Prostate gland (tissue), 2 donors: ENCODE data around the gene HPS5.

Experiments
- POLR2A ChIP-seq: fragments of 450-650 bp; IDR thresholded peaks from one replicate; pipeline ENCODE4 v1.6.1; 2016; ENCODE audit warnings: antibody characterized with exemption, mild to moderate bottlenecking
- POLR2AphosphoS5 ChIP-seq: sonication (generic); formaldehyde crosslinking; IDR thresholded peaks from one replicate; pipeline ENCODE4 v1.6.1; 2017; ENCODE audit warnings: antibody characterized with exemption
- TF ChIP-seq, protein P1 (sequence below), 4 experiments: fragments of 200-600 bp in 2 of 4; fragments of 450-650 bp in 2 of 4; sonication (generic) in 2 of 4; IDR thresholded peaks; 1 replicate in 3 of 4; 2 replicates in 1 of 4; pipeline ENCODE4 v1.5.1; 2016 to 2019; ENCODE audit warnings: antibody characterized with exemption in 4 of 4, mild to moderate bottlenecking in 2 of 4, moderate library complexity in 2 of 4

GRCh38 chr11:18315893-18316292 is 6.0 kb downstream of the HPS5 start:
- TF ChIP-seq, protein P1, sequence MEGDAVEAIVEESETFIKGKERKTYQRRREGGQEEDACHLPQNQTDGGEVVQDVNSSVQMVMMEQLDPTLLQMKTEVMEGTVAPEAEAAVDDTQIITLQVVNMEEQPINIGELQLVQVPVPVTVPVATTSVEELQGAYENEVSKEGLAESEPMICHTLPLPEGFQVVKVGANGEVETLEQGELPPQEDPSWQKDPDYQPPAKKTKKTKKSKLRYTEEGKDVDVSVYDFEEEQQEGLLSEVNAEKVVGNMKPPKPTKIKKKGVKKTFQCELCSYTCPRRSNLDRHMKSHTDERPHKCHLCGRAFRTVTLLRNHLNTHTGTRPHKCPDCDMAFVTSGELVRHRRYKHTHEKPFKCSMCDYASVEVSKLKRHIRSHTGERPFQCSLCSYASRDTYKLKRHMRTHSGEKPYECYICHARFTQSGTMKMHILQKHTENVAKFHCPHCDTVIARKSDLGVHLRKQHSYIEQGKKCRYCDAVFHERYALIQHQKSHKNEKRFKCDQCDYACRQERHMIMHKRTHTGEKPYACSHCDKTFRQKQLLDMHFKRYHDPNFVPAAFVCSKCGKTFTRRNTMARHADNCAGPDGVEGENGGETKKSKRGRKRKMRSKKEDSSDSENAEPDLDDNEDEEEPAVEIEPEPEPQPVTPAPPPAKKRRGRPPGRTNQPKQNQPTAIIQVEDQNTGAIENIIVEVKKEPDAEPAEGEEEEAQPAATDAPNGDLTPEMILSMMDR (IDR thresholded peaks at IDR 0.05), result no peak
- TF ChIP-seq POLR2AphosphoS5 (no peak), POLR2A (no peak)
